GM12864 (cell line): ENCODE measurements around the gene TTI1.

Experiments used
- DNase-seq: peaks from one replicate; pipeline ENCODE4 v3.0.0-alpha.2; 2011; ENCODE audit warnings: low read depth
- H3K4me3 ChIP-seq: 2 replicates; pipeline ENCODE4 v1.5.1; 2011; ENCODE audit warnings: mild to moderate bottlenecking, low read depth, low read length, control low read depth
- TF ChIP-seq, protein P1 (sequence below): IDR thresholded peaks from 2 replicates; pipeline ENCODE4 v1.5.1; 2011; ENCODE audit warnings: low read depth, mild to moderate bottlenecking, moderate library complexity, low read length, control low read depth, inconsistent platforms; ENCODE audit errors: missing control alignments

Gene TTI1

DNA sequence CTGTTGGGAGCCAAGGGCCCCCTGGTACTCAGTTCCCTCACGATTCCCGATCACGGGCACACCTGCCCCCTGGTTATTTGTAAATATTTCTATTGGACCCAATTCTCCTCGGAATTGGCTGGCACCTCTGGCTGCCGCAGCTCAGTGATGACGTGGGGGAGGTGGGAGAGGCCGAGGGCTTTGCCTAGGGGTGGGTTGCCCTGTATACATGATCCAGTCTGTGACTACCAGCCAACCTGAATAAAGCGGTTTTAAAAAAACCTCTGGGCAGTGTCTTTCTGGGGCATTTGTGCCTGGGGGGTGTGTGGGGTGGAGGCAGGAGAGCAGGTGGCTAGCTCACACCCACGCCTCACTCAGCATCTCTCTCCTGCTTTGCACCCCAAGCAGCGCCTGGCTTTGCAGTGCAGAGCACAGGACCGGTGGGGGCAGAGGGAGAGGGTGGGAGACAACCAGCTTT, 88.1 kb downstream of the TTI1 start:
- TF ChIP-seq, protein P1, sequence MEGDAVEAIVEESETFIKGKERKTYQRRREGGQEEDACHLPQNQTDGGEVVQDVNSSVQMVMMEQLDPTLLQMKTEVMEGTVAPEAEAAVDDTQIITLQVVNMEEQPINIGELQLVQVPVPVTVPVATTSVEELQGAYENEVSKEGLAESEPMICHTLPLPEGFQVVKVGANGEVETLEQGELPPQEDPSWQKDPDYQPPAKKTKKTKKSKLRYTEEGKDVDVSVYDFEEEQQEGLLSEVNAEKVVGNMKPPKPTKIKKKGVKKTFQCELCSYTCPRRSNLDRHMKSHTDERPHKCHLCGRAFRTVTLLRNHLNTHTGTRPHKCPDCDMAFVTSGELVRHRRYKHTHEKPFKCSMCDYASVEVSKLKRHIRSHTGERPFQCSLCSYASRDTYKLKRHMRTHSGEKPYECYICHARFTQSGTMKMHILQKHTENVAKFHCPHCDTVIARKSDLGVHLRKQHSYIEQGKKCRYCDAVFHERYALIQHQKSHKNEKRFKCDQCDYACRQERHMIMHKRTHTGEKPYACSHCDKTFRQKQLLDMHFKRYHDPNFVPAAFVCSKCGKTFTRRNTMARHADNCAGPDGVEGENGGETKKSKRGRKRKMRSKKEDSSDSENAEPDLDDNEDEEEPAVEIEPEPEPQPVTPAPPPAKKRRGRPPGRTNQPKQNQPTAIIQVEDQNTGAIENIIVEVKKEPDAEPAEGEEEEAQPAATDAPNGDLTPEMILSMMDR: no peak
- H3K4me3 ChIP-seq: no peak overlapping the region
- DNase-seq: no peak

DNA sequence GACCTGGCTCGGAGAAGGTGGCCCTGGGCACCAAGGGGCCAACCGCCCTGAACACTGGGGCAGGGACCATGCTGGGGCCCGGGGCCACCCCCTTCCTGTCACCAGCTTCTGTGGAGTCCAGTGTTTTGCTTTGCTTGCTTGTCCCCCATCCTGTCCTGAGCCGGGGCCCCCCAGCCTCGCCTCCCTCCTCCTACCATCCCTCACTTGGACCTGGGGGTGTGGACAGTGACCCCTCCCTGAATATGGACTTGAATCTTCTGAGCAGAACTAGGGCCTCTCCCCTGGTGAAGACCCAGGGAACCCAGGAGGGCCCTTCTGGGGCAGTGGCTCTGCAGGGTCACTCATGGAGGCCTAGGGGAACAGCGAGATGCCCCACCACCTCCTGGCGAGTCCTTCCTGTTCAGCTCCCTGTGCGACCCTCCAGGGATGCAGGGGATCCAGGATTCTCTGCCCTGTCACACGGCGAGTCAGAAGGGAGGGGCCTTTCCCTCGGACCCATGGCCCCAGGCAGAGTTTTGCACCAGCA, 88.7 kb downstream of the TTI1 start:
- no peak for DNase-seq
- H3K4me3 ChIP-seq: no peak overlapping the region
- TF ChIP-seq, protein P1: no peak

- H3K4me3 ChIP-seq: no peak overlapping the region
- TF ChIP-seq, protein P1: no peak
- no peak for DNase-seq
Measured at GRCh38 chr20:37943501-37944455, 89.5 kb downstream of the TTI1 start.

DNA sequence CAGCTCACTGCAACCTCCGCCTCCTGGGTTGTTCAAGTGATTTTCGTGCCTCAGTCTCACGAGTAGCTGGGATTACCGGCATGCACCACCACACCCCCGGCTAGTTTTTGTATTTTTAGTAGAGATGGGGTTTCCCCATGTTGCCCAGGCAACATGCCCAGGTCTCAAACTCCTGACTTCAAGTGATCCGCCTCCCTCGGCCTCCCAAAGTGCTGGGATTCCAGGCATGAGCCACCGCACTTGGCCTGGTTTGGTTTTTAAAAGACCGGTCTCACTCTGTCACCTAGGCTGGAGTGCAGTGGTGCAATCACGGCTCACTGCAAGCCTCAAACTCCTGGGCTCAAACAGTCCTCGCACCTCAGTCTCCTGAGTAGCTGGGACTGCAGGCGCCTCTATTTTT, 90.2 kb downstream of the TTI1 start:
- DNase-seq: no peak
- TF ChIP-seq, protein P1: no peak
- H3K4me3 ChIP-seq: no peak overlapping the region

GRCh38 chr20:37941992-37942391, 91.3 kb downstream of the TTI1 start:
- TF ChIP-seq, protein P1: no peak
- no peak for DNase-seq

GRCh38 chr20:37941332-37941731, 91.9 kb downstream of the TTI1 start:
- DNase-seq: no peak
- H3K4me3 ChIP-seq: no peak overlapping the region
- TF ChIP-seq, protein P1: peak; percentile 38

More at GRCh38 chr20:37941992-37942391, 91.3 kb downstream of the TTI1 start:
- H3K4me3 ChIP-seq: no peak overlapping the region
